K562 (cell line): ENCODE measurements around the gene RNF32. TPM values are rescaled to one million over a fixed set of nuclear protein-coding genes. Genes with fewer than 3 reads are reported as not detected.

Source experiments
- ATAC-seq: fragments of 200-7000 bp; cut with Tn5 transposase; 3 replicates; pipeline ENCODE4 v1.9.1; 2020; ENCODE audit warnings: moderate library complexity
- BruUV-seq: library from RNA; stranded (reverse); fragments of 400-500 nt; replicated peaks from 2 replicates; lab custom pipeline; 2021; lab: Mats Ljungman, UMichigan
- CTCF ChIA-PET: fragments of 300-600 bp; formaldehyde crosslinking; extraction: SDS; loops from one replicate; lab custom pipeline; 2021; ENCODE audit warnings: low intra/inter-chr PET ratio; lab: Yijun Ruan, JAX
- POLR2A ChIA-PET: fragments of 300-600, 350-650 bp; sonication (Branson Sonifier 250); formaldehyde crosslinking; extraction: SDS; loops from one replicate; lab custom pipeline; 2021; ENCODE audit warnings: antibody characterized with exemption, inconsistent platforms; lab: Yijun Ruan, JAX
- DNase-seq, 4 experiments: peaks; one replicate each; pipeline versions ENCODE4 v3.0.0 to v3.0.0-alpha.2; 2011 to 2018; ENCODE audit warnings: low spot score in 3 of 4, mixed read lengths in 3 of 4; ENCODE audit errors: extremely low read depth in 1 of 4
- FAIRE-seq: peaks from 2 replicates; lab custom pipeline; 2011; peaks lifted over from hg19 to GRCh38; lab: Jason Lieb, UNC
- H2AFZ ChIP-seq: 2 replicates; pipeline ENCODE4 v1.6.0; 2011; ENCODE audit warnings: low read depth, low read length, control low read depth, inconsistent platforms
- H3K27ac ChIP-seq: fragments of 200-600 bp; 3 replicates; pipeline ENCODE4 v1.8.0; 2011; ENCODE audit warnings: low read depth, mild to moderate bottlenecking, control low read depth, inconsistent platforms, low read length, moderate library complexity, mixed read lengths; ENCODE audit errors: extremely low read depth
- H3K27me3 ChIP-seq, 2 experiments: fragments of 300-600 bp in 1 of 2; 2 replicates in 1 of 2; 3 replicates in 1 of 2; pipeline versions ENCODE4 v1.6.0 to v1.8.0; 2011; ENCODE audit warnings: inconsistent platforms in 2 of 2, low read length in 2 of 2, mild to moderate bottlenecking in 1 of 2, mixed read lengths in 1 of 2, moderate library complexity in 1 of 2; ENCODE audit not compliant: control insufficient read depth in 2 of 2, insufficient read depth in 2 of 2
- H3K36me3 ChIP-seq: fragments of 300-600 bp; 3 replicates; pipeline ENCODE4 v1.8.0; 2011; ENCODE audit warnings: mild to moderate bottlenecking, low read length, inconsistent platforms; ENCODE audit not compliant: control insufficient read depth, insufficient read depth
- H3K4me1 ChIP-seq, 2 experiments: fragments of 200-600 bp in 1 of 2; replicated peaks in 1 of 2; 2 replicates in 1 of 2; 3 replicates in 1 of 2; pipeline versions ENCODE4 v1.5.1 to v1.8.0; 2011; ENCODE audit warnings: inconsistent platforms in 2 of 2, low read length in 2 of 2, mild to moderate bottlenecking in 1 of 2, mixed read lengths in 1 of 2, moderate library complexity in 1 of 2; ENCODE audit not compliant: control insufficient read depth in 2 of 2, insufficient read depth in 2 of 2
- H3K4me2 ChIP-seq: 2 replicates; pipeline ENCODE4 v1.6.1; 2011; ENCODE audit warnings: low read length, control low read depth, inconsistent platforms, mixed read lengths; ENCODE audit not compliant: insufficient read depth
- H3K4me3 ChIP-seq: fragments of 200-600 bp; sonication (generic), shearing (Covaris generic); 2 replicates; pipeline ENCODE4 v1.5.1; 2016; ENCODE audit warnings: control low read depth, inconsistent platforms
- H3K79me2 ChIP-seq: fragments of 200-600 bp; 3 replicates; pipeline ENCODE4 v1.8.0; 2011; ENCODE audit warnings: low read length, inconsistent platforms; ENCODE audit not compliant: control insufficient read depth, insufficient read depth
- H3K9ac ChIP-seq, 2 experiments: 2 replicates each; pipeline versions ENCODE4 v1.6.0 to v1.6.1; 2011; ENCODE audit warnings: low read depth in 2 of 2, low read length in 2 of 2, control low read depth in 1 of 2, inconsistent platforms in 1 of 2, mild to moderate bottlenecking in 1 of 2, mixed read lengths in 1 of 2; ENCODE audit not compliant: insufficient read depth in 1 of 2
- H3K9me1 ChIP-seq: one replicate; pipeline ENCODE4 v1.6.0; 2011; ENCODE audit warnings: inconsistent platforms, mild to moderate bottlenecking, low read length, moderate library complexity; ENCODE audit not compliant: control insufficient read depth, insufficient read depth
- H3K9me3 ChIP-seq: replicated peaks from 2 replicates; pipeline ENCODE4 v1.5.1; 2011; ENCODE audit warnings: low read depth, low read length, inconsistent platforms; ENCODE audit not compliant: control insufficient read depth, insufficient read depth
- H4K20me1 ChIP-seq: replicated peaks from 2 replicates; pipeline ENCODE4 v1.6.1; 2011; ENCODE audit warnings: low read length, inconsistent platforms, mixed read lengths; ENCODE audit not compliant: control insufficient read depth, insufficient read depth
- CBFB ChIP-seq: sonication (generic); formaldehyde crosslinking; IDR thresholded peaks from 2 replicates; pipeline ENCODE4 v1.4.0; 2020; ENCODE audit warnings: mild to moderate bottlenecking, missing genetic modification reagents
- HBP1 ChIP-seq: fragments of 450-650 bp; formaldehyde crosslinking; IDR thresholded peaks from 2 replicates; pipeline ENCODE4 v1.4.0; 2022; ENCODE audit warnings: missing genetic modification characterization
- NFIC ChIP-seq: fragments of 450-650 bp; IDR thresholded peaks from 2 replicates; pipeline ENCODE4 v1.6.1; 2017; ENCODE audit warnings: mild to moderate bottlenecking, inconsistent platforms
- SMAD2 ChIP-seq: fragments of 150-350 bp; IDR thresholded peaks from 2 replicates; pipeline ENCODE4 v1.6.1; 2014; ENCODE audit warnings: low read depth, mild to moderate bottlenecking, low read length
- WGBS: fragments of 100-300 bp; shearing (Covaris generic); methylation state at CpG from one replicate; pipeline ENCODE4 v1.1.6; 2016; ENCODE audit warnings: low coverage, mixed read lengths; ENCODE audit not compliant: insufficient coverage; ENCODE audit errors: missing lambda C conversion rate; 5-methylcytosine and 5-hydroxymethylcytosine counted together
- in situ Hi-C: fragments of 300-500 bp; cut with MboI; formaldehyde crosslinking; loops from 4 replicates; pipeline ENCODE4 v1.15.0; 2018; ENCODE audit warnings: inconsistent platforms, mixed read lengths
- intact Hi-C: fragments of 100-400 bp; cut with micrococcal nuclease; formaldehyde crosslinking; loops from 2 replicates; pipeline ENCODE4 v1.14.2; 2022
- polyA plus RNA-seq, 8 experiments: library from polyadenylated mRNA; depleted of rRNA in 4 of 8; stranded (reverse) in 5 of 8; unstranded in 3 of 8; fragments of >200 nt; fragmentation: Nextera tagmentation in 2 of 8; fragmentation: Illumina TruSeq in 1 of 8; extraction: Ambion mirVana in 2 of 8; extraction: Trizol in 1 of 8; gene quantifications; 2 replicates each; pipeline versions ENCODE4 v1.2.1 to v1.2.3, GENCODE V29; 2011 to 2014; ENCODE audit warnings: inconsistent platforms in 1 of 8, missing spikeins in 1 of 8
- total RNA-seq, 7 experiments: library from RNA; depleted of rRNA in 6 of 7; stranded (reverse); fragments of >200 nt in 6 of 7; fragmentation: Illumina TruSeq in 2 of 7; extraction: Trizol in 2 of 7; gene quantifications; 2 replicates each; pipeline versions ENCODE4 v1.2.1 to v1.2.3, GENCODE V29; 2011 to 2021; ENCODE audit warnings: low replicate concordance in 1 of 7

RNF32 gene
- total and polyA plus RNA-seq, 9 of the 15 experiments (the other 6 are each of a cell fraction or from before 2014, with no cell fraction given): 2.6 to 7.0 (median 4.6) TPM

- Histone ChIP-seq H3K27ac (no peak overlapping the region), H3K9me3 (no peaks in the 10 kb centered on the region), H3K36me3 (no peaks in the 10 kb centered on the region), H3K9me1 (no peaks in the 10 kb centered on the region), H3K9ac (0 out of 4 replicates have a peak overlapping the region, but pooled peaks of 1 of the 2 experiments have one; percentile 8)
- POLR2A ChIA-PET: interaction anchor here (1.3 kb wide), 1 partner anchor 34 kb away, joined by 5 read pairs; no protein-coding TSS in a partner anchor
- CTCF ChIA-PET: no interaction called here
- ATAC-seq (peak; percentile 8; the same call in 1 of the 3 replicates), DNase-seq (peak in 2 of 4 experiments; percentile 21 to 27)
- in situ Hi-C loops: no loop called here
- TF ChIP-seq HBP1 (CRISPR knock-in tag): no peak
- TF ChIP-seq CBFB: 0 out of 2 replicates have a peak, but pooled peaks have one; percentile 28
- TF ChIP-seq SMAD2: no peak
- 0 out of 2 replicates have a peak, but pooled peaks have one; percentile 23 for TF ChIP-seq NFIC
- TF ChIP-seq, all 486 proteins: peak for 2
- Histone ChIP-seq H3K4me2 (no peak overlapping the region), H3K4me1 (peaks cover 7 to 22% of the 10 kb centered on the region in 2 experiments; a peak in 4 of 5 replicates), H3K79me2 (no peaks in the 10 kb centered on the region), H2AFZ (no peak overlapping the region), H3K27me3 (peaks cover 0 to 27% of the 10 kb centered on the region in 2 experiments; a peak in 3 of 5 replicates), H4K20me1 (0 out of 2 replicates have a peak, but pooled peaks cover 4% of the 10 kb centered on the region), H3K4me3 (no peak overlapping the region)
- no peak for FAIRE-seq
- BruUV-seq: no TSS peak
- whole genome bisulfite sequencing: 28% methylated on average over 21 of the region's 22 CpGs
- intact Hi-C loops: no loop called here
Measured at GRCh38 chr7:156604836-156605695, 35.5 kb upstream of the RNF32 start.
